ENCODE data around the gene ASCC1. TPM values are rescaled to one million over a fixed set of nuclear protein-coding genes. Genes with fewer than 3 reads are reported as not detected.
"Not testable (repeated sequence)": the region's sequence is repeated elsewhere in the genome, so short reads cannot be mapped to it uniquely, and the experiment has no call there.

Gene ASCC1
- total and polyA plus RNA-seq, 2 donors (not counting 1 experiment from before 2014, with no cell fraction given): 40.2 to 42.1 TPM

DNA sequence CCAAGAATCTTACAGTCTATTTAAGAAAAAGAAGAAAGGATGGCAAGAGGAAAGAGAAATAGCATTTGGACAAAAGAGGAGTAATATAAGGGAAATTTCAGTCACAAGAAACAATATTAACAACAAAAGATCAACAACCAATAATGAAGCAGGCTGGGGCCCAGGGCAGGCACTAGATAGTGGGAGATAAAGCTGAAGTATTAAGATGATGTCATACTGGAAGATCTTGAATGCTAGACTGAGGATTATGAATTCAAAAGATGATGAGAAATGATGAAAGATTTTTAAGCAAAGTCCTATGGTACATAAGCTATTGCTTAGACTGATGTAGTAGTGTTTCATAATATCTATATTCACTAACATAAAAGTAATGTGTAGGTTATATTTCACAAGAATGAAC, 75.9 kb downstream of the ASCC1 start:
- Histone ChIP-seq H3K4me1 (ENCODE audit: control insufficient read depth, extremely low read depth, insufficient read depth, low read length) (no peaks in the 10 kb centered on the region), H2AFZ (ENCODE audit: low read length) (no peak overlapping the region), H3K4me3 (replicated peaks in 1 of 4; ENCODE audit: control extremely low read depth in 1 of 4, insufficient read depth in 1 of 4, low read depth in 3 of 4, low read length in 4 of 4) (no peak overlapping the region), H3K79me2 (ENCODE audit: control insufficient read depth, insufficient read depth, low read length) (no peaks in the 10 kb centered on the region), H3K4me2 (ENCODE audit: extremely low read depth, insufficient read depth, low read length) (no peak overlapping the region), H3K9me3 (ENCODE audit: control insufficient read depth, insufficient read depth, low read depth, low read length) (no peaks in the 10 kb centered on the region), H3K27ac (ENCODE audit: insufficient read depth, low read length) (no peak overlapping the region), H3K36me3 (ENCODE audit: control insufficient read depth, insufficient read depth, low read length) (no peaks in the 10 kb centered on the region), H4K20me1 (ENCODE audit: control insufficient read depth, extremely low read depth, insufficient read depth, low read length) (no peaks in the 10 kb centered on the region), H3K27me3 (ENCODE audit: control insufficient read depth, insufficient read depth, low read length) (no peaks in the 10 kb centered on the region), H3K9ac (ENCODE audit: insufficient read depth, low read length) (no peak overlapping the region)
- TF ChIP-seq EZH2 (IDR thresholded peaks at IDR 0.05; ENCODE audit: low read length, missing control alignments): no peak
- TF ChIP-seq, protein P1, sequence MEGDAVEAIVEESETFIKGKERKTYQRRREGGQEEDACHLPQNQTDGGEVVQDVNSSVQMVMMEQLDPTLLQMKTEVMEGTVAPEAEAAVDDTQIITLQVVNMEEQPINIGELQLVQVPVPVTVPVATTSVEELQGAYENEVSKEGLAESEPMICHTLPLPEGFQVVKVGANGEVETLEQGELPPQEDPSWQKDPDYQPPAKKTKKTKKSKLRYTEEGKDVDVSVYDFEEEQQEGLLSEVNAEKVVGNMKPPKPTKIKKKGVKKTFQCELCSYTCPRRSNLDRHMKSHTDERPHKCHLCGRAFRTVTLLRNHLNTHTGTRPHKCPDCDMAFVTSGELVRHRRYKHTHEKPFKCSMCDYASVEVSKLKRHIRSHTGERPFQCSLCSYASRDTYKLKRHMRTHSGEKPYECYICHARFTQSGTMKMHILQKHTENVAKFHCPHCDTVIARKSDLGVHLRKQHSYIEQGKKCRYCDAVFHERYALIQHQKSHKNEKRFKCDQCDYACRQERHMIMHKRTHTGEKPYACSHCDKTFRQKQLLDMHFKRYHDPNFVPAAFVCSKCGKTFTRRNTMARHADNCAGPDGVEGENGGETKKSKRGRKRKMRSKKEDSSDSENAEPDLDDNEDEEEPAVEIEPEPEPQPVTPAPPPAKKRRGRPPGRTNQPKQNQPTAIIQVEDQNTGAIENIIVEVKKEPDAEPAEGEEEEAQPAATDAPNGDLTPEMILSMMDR (conservative IDR thresholded peaks at IDR 0.05 in 1 of 2, IDR thresholded peaks at IDR 0.05 in 1 of 2; ENCODE audit: low read depth in 1 of 2, low read length in 2 of 2): no peak
- no peak for DNase-seq (ENCODE audit: low read depth in 2 of 2)

- no peak overlapping the region for H3K9ac ChIP-seq (ENCODE audit: insufficient read depth, low read length)
- no peak for TF ChIP-seq EZH2 (IDR thresholded peaks at IDR 0.05; ENCODE audit: low read length, missing control alignments)
- TF ChIP-seq, protein P1 (conservative IDR thresholded peaks at IDR 0.05 in 1 of 2, IDR thresholded peaks at IDR 0.05 in 1 of 2; ENCODE audit: low read depth in 1 of 2, low read length in 2 of 2): no peak
These were observed 78.5 kb downstream of the ASCC1 start for GRCh38 chr10:72137583-72137982.

DNA sequence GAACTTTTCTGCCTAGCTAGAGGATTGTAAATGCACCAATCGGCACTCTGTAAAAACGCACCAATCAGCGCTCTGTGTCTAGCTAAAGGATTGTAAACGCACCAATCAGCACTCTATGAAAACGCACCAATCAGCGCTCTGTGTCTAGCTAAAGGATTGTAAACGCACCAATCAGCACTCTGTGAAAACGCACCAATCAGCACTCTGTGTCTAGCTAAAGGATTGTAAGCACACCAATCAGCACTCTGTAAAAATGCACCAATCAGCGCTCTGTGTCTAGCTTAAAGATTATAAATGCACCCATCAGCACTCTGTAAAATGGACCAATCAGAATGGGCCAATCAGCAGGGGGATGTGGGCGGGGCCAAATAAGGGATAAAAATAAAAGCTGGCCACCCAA, 79.9 kb downstream of the ASCC1 start:
- H3K4me2 ChIP-seq (ENCODE audit: extremely low read depth, insufficient read depth, low read length): not testable (repeated sequence)

More at GRCh38 chr10:72137583-72137982, 78.5 kb downstream of the ASCC1 start:
- no peaks in the 10 kb centered on the region for H4K20me1 ChIP-seq (ENCODE audit: control insufficient read depth, extremely low read depth, insufficient read depth, low read length)
- no peak overlapping the region for H3K4me2 ChIP-seq (ENCODE audit: extremely low read depth, insufficient read depth, low read length)
- DNase-seq (ENCODE audit: low read depth in 2 of 2): no peak
- H3K4me3 ChIP-seq (replicated peaks in 1 of 4; ENCODE audit: control extremely low read depth in 1 of 4, insufficient read depth in 1 of 4, low read depth in 3 of 4, low read length in 4 of 4): no peak overlapping the region
- no peak overlapping the region for H2AFZ ChIP-seq (ENCODE audit: low read length)
- no peaks in the 10 kb centered on the region for H3K9me3 ChIP-seq (ENCODE audit: control insufficient read depth, insufficient read depth, low read depth, low read length)
- no peaks in the 10 kb centered on the region for H3K79me2 ChIP-seq (ENCODE audit: control insufficient read depth, insufficient read depth, low read length)
- no peaks in the 10 kb centered on the region for H3K27me3 ChIP-seq (ENCODE audit: control insufficient read depth, insufficient read depth, low read length)
- H3K27ac ChIP-seq (ENCODE audit: insufficient read depth, low read length): no peak overlapping the region
- peaks cover 2% of the 10 kb centered on the region for H3K4me1 ChIP-seq (ENCODE audit: control insufficient read depth, extremely low read depth, insufficient read depth, low read length)
- H3K36me3 ChIP-seq (ENCODE audit: control insufficient read depth, insufficient read depth, low read length): no peaks in the 10 kb centered on the region

More for the DNA sequence above, 79.9 kb downstream of the ASCC1 start:
- H3K27me3 ChIP-seq (ENCODE audit: control insufficient read depth, insufficient read depth, low read length); H3K36me3 ChIP-seq (ENCODE audit: control insufficient read depth, insufficient read depth, low read length); H3K4me3 ChIP-seq (replicated peaks in 1 of 4; ENCODE audit: control extremely low read depth in 1 of 4, insufficient read depth in 1 of 4, low read depth in 3 of 4, low read length in 4 of 4); H3K9me3 ChIP-seq (ENCODE audit: control insufficient read depth, insufficient read depth, low read depth, low read length); H3K27ac ChIP-seq (ENCODE audit: insufficient read depth, low read length); H2AFZ ChIP-seq (ENCODE audit: low read length); H3K9ac ChIP-seq (ENCODE audit: insufficient read depth, low read length); H4K20me1 ChIP-seq (ENCODE audit: control insufficient read depth, extremely low read depth, insufficient read depth, low read length); H3K4me1 ChIP-seq (ENCODE audit: control insufficient read depth, extremely low read depth, insufficient read depth, low read length); DNase-seq (ENCODE audit: low read depth in 2 of 2); H3K79me2 ChIP-seq (ENCODE audit: control insufficient read depth, insufficient read depth, low read length): not testable (repeated sequence)
